KOPT-K1 (cell line): Measurements from ENCODE around the gene LRRK1.

Experiments
- H3K27ac ChIP-seq: fragments of 200-600 bp; sonication (generic); 2 replicates; pipeline ENCODE4 v1.5.1; 2016; ENCODE audit warnings: antibody characterized with exemption, mild to moderate bottlenecking, low read depth, low read length; ENCODE audit not compliant: poor library complexity, severe bottlenecking
- H3K36me3 ChIP-seq: fragments of 200-600 bp; sonication (generic); 2 replicates; pipeline ENCODE4 v1.5.1; 2017; ENCODE audit warnings: antibody characterized with exemption, mild to moderate bottlenecking, low read length, moderate library complexity; ENCODE audit not compliant: insufficient read depth
- H3K9me3 ChIP-seq: fragments of 200-600 bp; sonication (generic); 2 replicates; pipeline ENCODE4 v1.5.1; 2017; ENCODE audit warnings: antibody characterized with exemption, low read length, mild to moderate bottlenecking; ENCODE audit not compliant: insufficient read depth, poor library complexity, severe bottlenecking

LRRK1 gene

GRCh38 chr15:101018450-101018849 lies 99.3 kb downstream of the LRRK1 start:
- no peaks in the 10 kb centered on the region for H3K9me3 ChIP-seq
- H3K36me3 ChIP-seq, result no peaks in the 10 kb centered on the region
- no peak overlapping the region for H3K27ac ChIP-seq

GRCh38 chr15:101019366-101019896 lies 100.3 kb downstream of the LRRK1 start:
- no peaks in the 10 kb centered on the region for H3K36me3 ChIP-seq
- H3K27ac ChIP-seq, result no peak overlapping the region
- H3K9me3 ChIP-seq, result no peaks in the 10 kb centered on the region

- Histone ChIP-seq H3K9me3 (no peaks in the 10 kb centered on the region), H3K27ac (no peak overlapping the region), H3K36me3 (no peaks in the 10 kb centered on the region)
Measured at GRCh38 chr15:101020451-101020850, 101.3 kb downstream of the LRRK1 start.

GRCh38 chr15:101020945-101021344 lies 101.8 kb downstream of the LRRK1 start:
- no peaks in the 10 kb centered on the region for H3K36me3 ChIP-seq
- no peak overlapping the region for H3K27ac ChIP-seq
- H3K9me3 ChIP-seq, result no peaks in the 10 kb centered on the region

- Histone ChIP-seq H3K36me3 (no peaks in the 10 kb centered on the region), H3K9me3 (no peaks in the 10 kb centered on the region), H3K27ac (no peak overlapping the region)
Measured at GRCh38 chr15:101022306-101022705, 103.1 kb downstream of the LRRK1 start.

GRCh38 chr15:101022876-101023275 lies 103.7 kb downstream of the LRRK1 start:
- no peak overlapping the region for H3K27ac ChIP-seq
- no peaks in the 10 kb centered on the region for H3K36me3 ChIP-seq
- H3K9me3 ChIP-seq, result no peaks in the 10 kb centered on the region

- no peak overlapping the region for H3K27ac ChIP-seq
- H3K36me3 ChIP-seq, result no peaks in the 10 kb centered on the region
- no peaks in the 10 kb centered on the region for H3K9me3 ChIP-seq
Measured at GRCh38 chr15:101023501-101024072, 104.4 kb downstream of the LRRK1 start.

GRCh38 chr15:101024073-101024695 lies 105.0 kb downstream of the LRRK1 start:
- Histone ChIP-seq H3K27ac (no peak overlapping the region), H3K9me3 (no peaks in the 10 kb centered on the region), H3K36me3 (no peaks in the 10 kb centered on the region)

GRCh38 chr15:101024706-101025500 lies 105.7 kb downstream of the LRRK1 start:
- H3K9me3 ChIP-seq, result no peaks in the 10 kb centered on the region
- H3K36me3 ChIP-seq, result no peaks in the 10 kb centered on the region

GRCh38 chr15:101025501-101025885 lies 106.3 kb downstream of the LRRK1 start:
- H3K27ac ChIP-seq, result no peak overlapping the region
- H3K9me3 ChIP-seq, result no peaks in the 10 kb centered on the region
- no peaks in the 10 kb centered on the region for H3K36me3 ChIP-seq

More at GRCh38 chr15:101024706-101025500, 105.7 kb downstream of the LRRK1 start:
- H3K27ac ChIP-seq, result no peak overlapping the region

- no peaks in the 10 kb centered on the region for H3K36me3 ChIP-seq
- no peak overlapping the region for H3K27ac ChIP-seq
- H3K9me3 ChIP-seq, result no peaks in the 10 kb centered on the region
Measured at GRCh38 chr15:101025896-101026631, 106.9 kb downstream of the LRRK1 start.

- H3K27ac ChIP-seq, result no peak overlapping the region
- no peaks in the 10 kb centered on the region for H3K9me3 ChIP-seq
- H3K36me3 ChIP-seq, result no peaks in the 10 kb centered on the region
Measured at GRCh38 chr15:101026656-101027272, 107.6 kb downstream of the LRRK1 start.

- Histone ChIP-seq H3K27ac (no peak overlapping the region), H3K9me3 (no peaks in the 10 kb centered on the region), H3K36me3 (no peaks in the 10 kb centered on the region)
Measured at GRCh38 chr15:101027273-101027901, 108.2 kb downstream of the LRRK1 start.

GRCh38 chr15:101027920-101028319 lies 108.8 kb downstream of the LRRK1 start:
- no peaks in the 10 kb centered on the region for H3K36me3 ChIP-seq
- H3K9me3 ChIP-seq, result no peaks in the 10 kb centered on the region
- no peak overlapping the region for H3K27ac ChIP-seq
